SK-MEL-5 (cell line): ENCODE measurements around the gene BTN3A1. TPM values are rescaled to one million over a fixed set of nuclear protein-coding genes. Genes with fewer than 3 reads are reported as not detected.
"Not testable (repeated sequence)": the region's sequence is repeated elsewhere in the genome, so short reads cannot be mapped to it uniquely, and the experiment has no call there.

Experiments
- DNase-seq: peaks from one replicate; pipeline ENCODE4 v3.0.0-alpha.2; 2016; ENCODE audit warnings: low read depth, low spot score
- in situ Hi-C: cut with HindIII; loops from 2 replicates; pipeline ENCODE4 v1.10.0; 2016; ENCODE audit warnings: low sequenced_read_pairs, high pct_unique_total_duplicates, low pct_unique_long_range_greater_than_20kb
- polyA plus RNA-seq, 2 experiments: library from polyadenylated mRNA; depleted of rRNA; stranded (reverse); fragments of >200 nt; gene quantifications; 2 replicates each; pipeline ENCODE4 v1.2.3, GENCODE V29; 2015
- total RNA-seq: library from RNA; depleted of rRNA; stranded (reverse); fragments of >200 nt; shearing (Covaris generic); gene quantifications from 2 replicates; pipeline ENCODE4 v1.2.3, GENCODE V29; 2014; rRNA removed

Gene BTN3A1
- total RNA-seq: 23.7 and 29.1 TPM in 2 replicates
- 25.8 and 31.1 TPM in 2 replicates for polyA plus RNA-seq (2015; cell fraction: cytosol; rRNA removed)
- 90.9 and 92.8 TPM in 2 replicates for polyA plus RNA-seq (2015; cell fraction: nucleus; rRNA removed)

GRCh38 chr6:26401987-26402658, at the start of gene BTN3A1:
Gene BTN3A1, plus strand, starts transcription at chr6:26402275. Its CDS starts 3,289 bp downstream, at chr6:26405564.
- in situ Hi-C loops: no loop called here

DNA sequence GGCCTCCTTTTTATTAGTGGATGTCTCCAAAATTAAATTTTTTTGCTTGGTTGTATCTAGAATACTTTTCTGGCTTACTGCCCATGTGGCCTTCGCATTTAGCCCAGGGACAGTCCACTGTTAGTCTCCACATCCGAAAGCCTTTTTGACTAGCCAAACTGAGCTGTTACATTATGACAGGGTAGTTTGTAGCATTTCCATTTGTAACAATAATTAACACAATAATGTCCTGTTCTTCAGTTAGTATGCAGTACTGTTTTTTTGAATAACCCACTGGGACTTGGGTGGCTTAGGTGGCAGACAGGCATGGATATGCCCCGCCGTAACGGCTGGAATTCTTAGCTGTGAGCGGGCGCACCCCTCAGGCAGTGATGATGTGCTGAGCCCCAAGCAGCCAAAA, 49.8 kb upstream of the BTN3A1 start:
- peak; percentile 57 for DNase-seq
- in situ Hi-C loops: no loop called here

More at GRCh38 chr6:26401987-26402658, at the start of gene BTN3A1:
- DNase-seq: peak; percentile 92

- DNase-seq: no peak
- in situ Hi-C loops: no loop called here
Observed at GRCh38 chr6:26354162-26354561, 47.9 kb upstream of the BTN3A1 start.

DNA sequence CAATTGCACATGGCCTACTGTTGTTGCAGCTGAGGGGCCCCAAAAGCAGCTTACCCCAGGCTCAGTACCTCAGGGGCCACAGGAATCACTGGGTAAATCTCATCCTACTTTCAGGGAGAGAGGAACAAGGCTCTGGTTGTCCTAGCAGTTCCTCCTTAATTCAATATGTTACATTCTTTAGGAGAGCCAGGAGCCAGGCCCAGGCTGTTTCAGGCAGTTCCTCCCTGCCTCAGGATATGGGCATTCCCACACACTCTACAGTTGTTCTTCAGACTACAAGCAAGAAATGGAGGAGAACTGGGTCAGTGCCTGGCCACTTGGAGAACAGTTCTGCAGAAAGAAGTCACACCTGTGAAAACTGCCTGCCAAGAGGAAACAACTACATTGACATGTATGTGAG, 46.7 kb upstream of the BTN3A1 start:
- peak; percentile 84 for DNase-seq
- in situ Hi-C loops: no loop called here

DNA sequence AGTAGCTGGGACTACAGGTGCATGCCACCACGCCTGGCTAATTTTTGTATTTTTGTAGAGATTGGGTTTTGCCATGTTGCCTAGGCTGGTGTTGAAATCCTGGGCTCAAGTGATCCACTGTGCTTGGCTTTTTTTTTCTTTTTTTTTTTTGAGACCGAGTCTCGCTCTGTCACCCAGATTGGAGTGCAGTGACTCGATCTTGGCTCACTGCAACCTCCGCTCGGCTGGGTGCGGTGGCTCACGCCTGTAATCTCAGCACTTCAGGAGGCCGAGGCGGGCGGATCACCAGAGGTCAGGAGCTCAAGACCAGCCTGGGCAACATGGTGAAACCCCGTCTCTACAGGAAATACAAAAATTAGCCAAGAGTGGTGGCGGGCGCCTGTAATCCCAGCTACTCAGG, 44.5 kb upstream of the BTN3A1 start:
- DNase-seq, in situ Hi-C loops: not testable (repeated sequence)

DNA sequence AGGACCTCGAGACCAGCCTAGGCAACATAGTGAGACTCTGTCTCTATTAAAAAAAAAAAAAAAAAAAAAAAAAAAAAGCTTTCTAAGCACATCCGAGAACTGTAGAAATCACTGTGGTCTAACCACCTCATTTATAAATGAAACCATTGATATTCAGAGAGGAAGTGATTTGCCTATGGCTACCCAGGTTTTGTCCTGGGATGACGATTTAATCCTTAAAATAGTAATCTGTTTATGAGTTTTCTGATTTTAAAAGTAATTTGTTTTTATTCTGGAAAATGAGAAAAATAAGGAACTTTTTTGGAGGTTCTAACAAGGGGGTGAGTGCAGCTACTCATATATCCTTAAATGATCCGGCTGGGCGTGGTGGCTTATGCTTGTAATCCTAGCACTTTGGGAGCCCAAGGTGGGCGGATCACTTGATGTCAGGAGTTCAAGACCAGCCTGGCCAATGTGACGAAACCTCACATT, 43.5 kb upstream of the BTN3A1 start:
- peak; percentile 94 for DNase-seq
- in situ Hi-C loops: no loop called here

DNA sequence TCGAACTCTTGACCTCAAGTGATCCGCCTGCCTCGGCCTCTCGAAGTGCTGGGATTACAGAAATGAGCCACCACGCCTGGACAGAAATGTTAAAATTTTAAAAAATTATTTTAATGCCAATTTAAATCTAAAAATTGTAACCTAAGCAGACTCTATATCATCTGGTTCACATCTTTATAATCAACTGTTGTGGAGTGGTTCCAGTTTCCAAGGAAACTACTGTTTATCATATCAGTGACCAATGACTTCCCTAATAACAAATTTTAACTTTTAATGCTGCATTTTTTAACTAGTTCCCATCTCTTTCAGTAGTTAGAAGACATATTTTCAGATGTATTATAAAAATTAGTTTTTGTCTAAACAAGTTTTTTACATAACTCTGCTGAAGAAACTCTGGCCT, 42.3 kb upstream of the BTN3A1 start:
- in situ Hi-C loops: no loop called here
- DNase-seq: no peak

DNA sequence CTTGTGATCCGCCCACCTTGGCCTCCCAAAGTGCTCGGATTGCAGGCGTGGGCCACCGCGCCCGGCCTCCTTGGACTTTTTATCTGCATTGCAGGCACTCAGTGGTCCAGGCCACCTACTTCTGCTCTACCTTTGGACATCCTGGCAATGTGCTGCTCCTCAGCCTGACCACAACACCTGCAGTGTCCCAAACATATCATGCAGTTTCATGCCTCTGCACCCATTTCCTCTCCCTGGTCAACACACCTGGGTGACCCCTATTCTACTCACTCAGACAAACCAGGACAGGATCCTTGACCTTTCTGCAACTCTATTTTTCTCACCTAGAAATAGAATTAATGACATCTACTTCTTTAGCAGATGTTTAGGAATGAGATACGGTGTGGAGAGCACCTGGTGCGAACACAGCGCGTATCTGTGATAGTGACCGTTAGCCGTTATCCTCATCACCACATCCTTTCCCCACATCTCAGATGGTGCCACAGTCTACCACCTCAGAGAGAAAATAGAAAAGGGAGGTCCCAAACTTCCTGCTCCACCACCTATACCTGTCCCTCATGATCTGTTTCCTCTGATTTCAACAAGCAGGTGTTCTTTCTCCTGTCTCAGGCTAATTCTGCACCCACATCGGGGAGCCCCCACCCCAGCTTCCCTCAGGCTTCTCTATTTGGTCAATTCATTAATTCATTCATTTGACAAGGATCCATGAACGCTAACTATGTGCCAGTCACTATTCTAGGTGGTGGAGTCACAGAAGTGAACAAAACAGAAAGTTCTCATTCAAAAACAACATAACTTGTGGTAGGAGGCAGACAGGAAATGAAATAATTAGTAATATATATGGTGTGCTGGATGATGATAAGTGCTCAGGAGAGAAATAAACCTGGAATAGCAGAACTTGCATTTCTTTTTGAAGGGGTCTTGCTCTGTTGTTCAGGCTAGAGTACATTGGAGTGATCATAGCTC, 41.3 kb upstream of the BTN3A1 start:
- in situ Hi-C loops: no loop called here
- DNase-seq: no peak

DNA sequence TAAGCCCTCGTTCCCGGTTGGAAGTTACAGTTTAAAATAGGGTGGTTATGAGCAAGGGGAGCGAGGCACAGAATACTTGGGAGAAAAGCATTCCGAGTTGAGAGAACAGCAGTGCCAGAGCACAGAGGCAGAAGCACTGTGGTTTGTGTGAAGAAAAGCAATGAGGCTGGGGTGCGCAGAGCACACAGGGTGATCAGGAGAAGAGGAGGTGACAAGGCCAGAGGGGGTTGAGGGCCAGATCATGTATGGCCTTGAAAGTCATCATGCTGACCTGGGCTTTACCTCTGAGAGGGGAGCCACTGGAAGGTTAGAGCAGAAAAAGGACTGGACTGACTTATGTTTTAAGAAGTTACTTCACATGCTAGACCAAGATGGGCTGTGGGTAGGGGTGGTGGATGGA, 40.5 kb upstream of the BTN3A1 start:
- no peak for DNase-seq
- in situ Hi-C loops: no loop called here

DNA sequence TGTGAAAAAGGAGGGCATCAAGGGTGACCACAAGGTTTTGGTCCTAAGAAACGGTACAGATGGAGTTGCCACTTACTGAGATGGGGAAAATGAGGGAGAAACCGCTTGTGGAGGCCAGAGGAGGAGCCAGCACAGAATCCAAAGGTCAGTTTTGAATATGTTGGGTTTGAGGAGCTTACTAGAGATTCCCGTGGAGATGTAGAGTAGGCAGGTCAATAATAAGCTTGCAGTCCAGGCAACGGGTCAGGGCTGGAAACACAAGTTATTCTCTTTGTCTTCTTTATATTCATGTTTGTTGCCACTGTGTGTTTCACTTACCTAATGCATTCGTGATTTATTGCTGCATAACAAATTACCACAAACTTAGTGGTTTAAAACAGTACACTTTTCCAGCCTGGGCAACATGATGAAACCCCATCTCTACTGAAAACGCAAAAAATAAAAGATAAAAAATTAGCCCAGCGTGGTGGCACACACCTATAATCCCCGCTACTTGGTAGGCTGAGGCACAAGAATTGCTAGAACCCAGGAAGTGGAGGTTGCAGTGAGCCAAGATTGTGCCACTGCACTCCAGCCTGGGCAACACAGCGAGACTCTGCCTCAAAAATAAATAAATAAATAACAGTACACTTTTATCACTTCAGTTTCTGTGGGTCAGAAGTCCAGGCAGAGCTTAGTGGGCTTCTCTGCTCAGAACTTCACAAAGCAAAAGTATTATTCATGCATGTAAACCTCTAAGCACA, 39.8 kb upstream of the BTN3A1 start:
- in situ Hi-C loops: no loop called here
- DNase-seq: no peak

DNA sequence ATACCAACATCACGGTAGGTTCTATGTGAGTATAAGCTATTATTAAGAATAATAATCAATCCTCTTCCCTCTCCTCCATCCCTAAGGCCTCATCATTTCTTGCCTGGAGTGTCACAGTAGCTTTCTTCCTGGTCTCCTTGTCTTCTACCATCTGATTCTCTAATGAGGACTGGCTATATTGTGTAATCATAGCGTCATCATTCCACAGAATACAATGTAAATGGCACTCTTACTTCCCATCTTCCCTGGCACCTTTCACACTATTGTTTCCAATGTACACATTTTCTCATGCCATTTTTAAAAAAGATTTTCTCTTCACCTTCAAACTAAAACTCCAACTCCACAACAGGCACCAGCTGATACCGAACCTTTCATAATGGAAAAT, 39.2 kb upstream of the BTN3A1 start:
- in situ Hi-C loops: no loop called here
- DNase-seq: no peak

GRCh38 chr6:26363882-26364701, 38.0 kb upstream of the BTN3A1 start:
- in situ Hi-C loops: no loop called here
- peak; percentile 37 for DNase-seq

DNA sequence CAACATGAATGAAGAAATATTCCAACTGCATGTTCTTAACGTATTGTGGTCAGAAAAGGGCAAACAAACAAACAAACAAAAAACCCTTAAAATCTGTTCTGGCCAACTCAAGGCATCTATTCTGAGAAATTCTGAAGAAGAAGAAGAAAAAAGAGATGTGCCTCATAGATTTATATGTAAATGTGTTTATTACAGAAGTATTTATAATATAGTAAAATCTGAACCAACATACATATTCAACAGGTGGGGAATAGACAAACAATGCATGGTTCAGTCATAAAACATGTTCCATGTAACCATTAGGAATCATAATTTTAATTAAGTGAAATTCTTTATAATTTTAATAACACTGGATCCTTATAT, 36.5 kb upstream of the BTN3A1 start:
- in situ Hi-C loops: no loop called here
- DNase-seq: no peak

- in situ Hi-C loops: no loop called here
- DNase-seq: peak; percentile 56
Observed at GRCh38 chr6:26366504-26366903, 35.6 kb upstream of the BTN3A1 start.

GRCh38 chr6:26367114-26367513, 35.0 kb upstream of the BTN3A1 start:
- in situ Hi-C loops: no loop called here
- no peak for DNase-seq

DNA sequence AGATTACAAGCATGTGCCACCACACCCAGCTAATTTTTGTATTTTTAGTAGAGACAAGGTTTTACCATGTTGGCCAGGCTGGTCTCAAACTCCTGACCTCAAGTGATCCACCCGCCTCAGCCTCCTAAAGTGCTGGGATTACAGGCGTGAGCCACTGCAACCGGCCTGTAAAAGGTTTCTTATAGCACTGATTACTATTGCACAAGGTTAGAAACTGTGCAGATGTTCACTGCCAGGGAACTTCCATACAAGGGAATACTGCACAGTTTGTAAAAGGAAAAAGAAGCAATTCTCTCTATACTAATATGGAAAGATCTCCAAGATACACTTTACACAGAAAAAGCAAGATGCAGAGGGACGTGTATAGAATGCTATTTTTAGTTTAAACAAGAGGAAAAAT, 30.3 kb upstream of the BTN3A1 start:
- in situ Hi-C loops, DNase-seq: not testable (repeated sequence)
